Measurements from ENCODE around the gene FTCD.

- TF ChIP-seq CTCF (IDR thresholded peaks at IDR 0.05) (no peak), POLR2A (IDR thresholded peaks at IDR 0.05) (no peak)
These were observed 29.5 kb upstream of the FTCD start for GRCh38 chr21:46184625-46185555.
